HUES48 (cell line): Measurements from ENCODE around the gene ST7.

ENCODE experiments used
- H3K27ac ChIP-seq: one replicate; pipeline ENCODE4 v1.7.0; 2013; ENCODE audit warnings: low read depth, low read length, inconsistent platforms
- H3K27me3 ChIP-seq: 2 replicates; pipeline ENCODE4 v1.6.1; 2013; ENCODE audit warnings: mild to moderate bottlenecking, low read length; ENCODE audit not compliant: control insufficient read depth, insufficient read depth
- H3K36me3 ChIP-seq: 2 replicates; pipeline ENCODE4 v1.6.1; 2013; ENCODE audit warnings: low read length; ENCODE audit not compliant: control insufficient read depth, insufficient read depth
- H3K4me1 ChIP-seq: 2 replicates; pipeline ENCODE4 v1.6.1; 2013; ENCODE audit warnings: mild to moderate bottlenecking, low read length; ENCODE audit not compliant: control insufficient read depth, insufficient read depth
- H3K4me3 ChIP-seq: 2 replicates; pipeline ENCODE4 v1.5.1; 2013; ENCODE audit warnings: mild to moderate bottlenecking, low read depth, low read length
- H3K9ac ChIP-seq: 2 replicates; pipeline ENCODE4 v1.6.1; 2013; ENCODE audit warnings: mild to moderate bottlenecking, low read depth, low read length, moderate library complexity
- H3K9me3 ChIP-seq: 2 replicates; pipeline ENCODE4 v1.6.1; 2013; ENCODE audit warnings: low read length; ENCODE audit not compliant: control insufficient read depth, insufficient read depth

The ST7 gene

DNA sequence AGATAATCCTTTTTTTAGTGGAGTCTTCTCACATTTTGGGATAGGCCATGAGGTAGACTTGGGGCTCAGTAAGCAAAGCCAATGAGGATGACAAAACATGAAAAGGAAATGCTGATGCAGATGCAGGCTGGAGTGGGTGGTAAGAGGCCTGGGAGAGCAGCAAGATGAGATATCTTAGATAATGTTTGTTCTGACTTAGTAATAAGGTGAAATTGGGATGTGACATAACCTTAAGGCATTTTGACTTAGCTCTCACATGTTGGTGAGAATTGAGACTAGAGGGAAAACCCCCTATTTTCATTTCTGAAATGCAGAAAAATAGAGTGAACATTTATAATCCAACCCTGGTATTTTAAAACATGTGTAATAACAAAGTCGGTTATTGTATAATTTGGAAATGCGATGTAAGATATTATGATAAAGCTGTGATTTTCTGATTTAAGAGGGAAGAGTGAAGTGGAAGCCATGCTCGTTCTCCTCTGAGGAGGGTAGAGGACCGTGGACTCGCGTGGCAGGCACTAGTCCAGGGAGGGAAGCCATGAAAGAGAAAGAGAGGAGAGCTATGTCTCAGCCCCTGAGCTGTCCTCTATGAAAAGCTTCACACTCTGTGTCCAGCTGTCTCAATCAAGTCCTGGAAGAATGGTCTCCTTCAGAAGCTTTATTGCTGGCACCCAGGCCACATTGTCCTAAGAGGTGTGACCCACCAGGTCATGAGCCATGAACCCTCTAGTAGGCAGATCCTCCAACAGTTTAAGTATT lies 57.3 kb downstream of the ST7 start:
- H3K9ac ChIP-seq = no peak overlapping the region
- no peaks in the 10 kb centered on the region for H3K27me3 ChIP-seq
- no peak overlapping the region for H3K4me3 ChIP-seq
- peaks cover 9% of the 10 kb centered on the region for H3K4me1 ChIP-seq
- no peaks in the 10 kb centered on the region for H3K36me3 ChIP-seq
- H3K9me3 ChIP-seq = no peaks in the 10 kb centered on the region
- H3K27ac ChIP-seq = no peak overlapping the region

DNA sequence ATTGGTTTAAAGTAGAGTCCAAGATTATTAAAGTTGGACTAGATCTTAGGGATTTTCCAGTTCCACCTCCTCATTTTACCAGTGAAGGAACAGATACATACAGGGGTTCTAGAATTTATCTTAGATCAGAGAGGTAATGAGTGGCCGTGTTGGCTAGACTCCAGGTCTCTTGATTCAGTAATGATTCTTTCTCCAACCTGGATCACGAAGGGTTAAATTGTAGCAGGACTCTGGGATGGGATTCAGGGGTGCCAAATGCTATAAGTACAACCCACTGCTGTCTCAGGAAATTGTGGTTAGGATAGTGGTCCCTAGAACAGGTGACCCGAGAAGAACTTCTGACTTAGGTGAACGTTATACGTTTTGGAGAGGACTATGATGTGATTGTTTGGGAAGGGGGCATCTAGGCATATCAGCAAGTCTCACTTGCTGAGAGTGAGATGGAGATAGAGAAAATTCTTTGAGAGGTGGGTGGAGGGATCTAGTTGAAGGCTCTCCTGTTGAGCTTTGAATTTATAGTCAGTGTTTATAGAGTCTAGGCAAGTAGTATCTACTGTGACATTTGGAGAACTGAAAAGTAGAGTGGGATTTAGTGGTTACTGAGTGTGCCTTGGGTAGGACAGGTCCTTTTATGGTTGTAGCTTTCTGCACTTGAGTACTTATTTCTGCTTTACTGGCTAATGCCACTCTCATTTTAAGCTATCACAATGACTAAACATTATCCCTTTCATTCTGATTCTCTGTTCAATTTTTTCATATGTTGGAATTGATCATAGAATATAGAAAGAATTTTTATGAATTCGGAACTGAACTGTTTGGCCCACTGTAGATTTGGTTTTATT lies 58.3 kb downstream of the ST7 start:
- H3K9ac ChIP-seq = no peak overlapping the region
- H3K9me3 ChIP-seq = no peaks in the 10 kb centered on the region
- H3K36me3 ChIP-seq = no peaks in the 10 kb centered on the region
- no peak overlapping the region for H3K4me3 ChIP-seq
- no peak overlapping the region for H3K27ac ChIP-seq
- no peaks in the 10 kb centered on the region for H3K27me3 ChIP-seq
- H3K4me1 ChIP-seq = peaks cover 9% of the 10 kb centered on the region

DNA sequence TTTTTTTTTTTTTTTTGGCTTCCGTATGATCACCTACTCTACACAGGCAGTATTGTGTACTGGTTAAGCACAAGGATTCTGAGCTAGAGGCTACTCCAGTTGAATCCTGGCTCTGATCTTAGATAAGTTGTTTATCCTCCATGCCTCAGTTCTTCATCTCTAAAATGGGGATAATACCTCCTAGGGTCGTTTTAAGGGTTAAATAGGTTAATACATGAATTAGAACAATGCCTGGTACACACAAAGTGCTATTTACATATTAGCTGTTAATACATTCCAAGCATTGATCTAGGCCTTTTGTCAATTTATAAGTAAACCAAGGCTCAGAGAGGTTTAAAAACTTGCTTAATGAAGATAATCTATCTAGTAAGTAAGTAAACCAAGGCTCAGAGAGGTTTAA lies 59.0 kb downstream of the ST7 start:
- no peaks in the 10 kb centered on the region for H3K9me3 ChIP-seq
- no peak overlapping the region for H3K27ac ChIP-seq
- no peak overlapping the region for H3K4me3 ChIP-seq
- no peaks in the 10 kb centered on the region for H3K27me3 ChIP-seq
- H3K9ac ChIP-seq = no peak overlapping the region
- peaks cover 4% of the 10 kb centered on the region for H3K4me1 ChIP-seq
- H3K36me3 ChIP-seq = no peaks in the 10 kb centered on the region

DNA sequence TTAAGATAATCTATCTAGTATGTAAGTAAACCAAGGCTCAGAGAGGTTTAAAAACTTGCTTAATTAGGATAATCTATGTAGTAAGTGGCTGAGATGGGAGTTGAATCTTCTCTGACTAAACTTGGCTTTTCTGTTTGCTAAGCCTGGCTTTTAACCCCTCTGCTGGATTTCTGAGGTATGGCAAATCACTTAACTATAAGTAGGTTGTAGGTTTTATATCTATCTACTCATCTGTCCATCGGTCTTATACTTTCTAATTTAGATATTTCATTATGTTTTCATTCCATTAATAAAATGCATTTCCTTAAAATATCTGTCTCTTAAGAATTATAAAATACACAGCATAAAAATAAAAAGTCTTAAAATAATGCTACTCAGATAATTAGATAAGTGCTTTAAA lies 59.4 kb downstream of the ST7 start:
- no peaks in the 10 kb centered on the region for H3K4me1 ChIP-seq

DNA sequence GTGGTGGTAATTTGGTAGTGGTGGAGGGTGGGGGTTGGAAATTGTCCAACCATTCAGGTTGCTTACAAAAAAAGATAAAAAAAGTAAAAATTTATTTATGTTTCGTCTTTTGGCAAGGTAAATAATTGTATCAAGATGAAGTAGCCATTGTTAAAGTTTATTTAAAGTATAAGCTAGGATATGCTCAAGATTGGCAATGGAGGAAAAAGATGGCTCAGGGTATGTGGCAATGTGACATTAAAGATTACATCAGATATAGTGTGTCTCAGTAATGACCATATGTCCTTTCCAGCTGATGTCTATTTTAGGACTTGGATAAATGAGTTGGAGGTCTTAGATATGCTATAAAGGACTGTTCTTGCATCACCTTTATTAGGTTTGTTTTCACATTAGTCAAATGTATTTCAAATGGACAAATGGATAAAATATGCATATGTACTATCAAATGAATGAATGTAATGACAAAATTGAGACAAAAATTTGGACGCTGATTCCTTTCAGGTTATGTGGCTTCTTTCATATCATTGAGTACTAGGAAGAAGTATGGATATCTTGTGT lies 60.9 kb downstream of the ST7 start:
- Histone ChIP-seq H3K9me3 (no peaks in the 10 kb centered on the region), H3K4me3 (no peak overlapping the region), H3K4me1 (no peaks in the 10 kb centered on the region), H3K36me3 (no peaks in the 10 kb centered on the region), H3K27me3 (no peaks in the 10 kb centered on the region), H3K9ac (no peak overlapping the region), H3K27ac (no peak overlapping the region)

More for the DNA sequence above, 59.4 kb downstream of the ST7 start:
- Histone ChIP-seq H3K27me3 (no peaks in the 10 kb centered on the region), H3K27ac (no peak overlapping the region), H3K4me3 (no peak overlapping the region), H3K9ac (no peak overlapping the region), H3K36me3 (no peaks in the 10 kb centered on the region), H3K9me3 (no peaks in the 10 kb centered on the region)

DNA sequence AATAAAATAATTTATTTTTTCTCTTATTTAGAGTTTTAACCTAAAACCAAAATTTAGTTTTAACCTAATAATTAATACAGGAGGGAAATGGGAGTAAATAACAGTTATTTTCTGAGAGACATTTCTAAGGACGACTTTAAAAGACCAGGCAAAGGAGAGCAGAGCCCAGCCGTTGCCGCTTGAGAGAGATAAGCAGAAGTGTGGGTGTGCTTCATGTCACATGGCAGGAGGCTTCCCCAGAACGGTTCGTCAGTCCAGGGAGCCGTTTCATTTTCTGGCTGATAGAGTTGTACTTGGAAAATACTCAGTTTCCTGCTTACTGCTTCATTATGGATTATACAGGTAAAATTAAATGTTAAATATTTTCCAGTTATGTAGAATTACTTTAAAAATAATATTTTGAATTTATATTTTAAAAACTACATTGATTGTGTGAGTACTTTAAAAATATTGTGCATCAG lies 61.4 kb downstream of the ST7 start:
- Histone ChIP-seq H3K4me3 (no peak overlapping the region), H3K9ac (no peak overlapping the region), H3K27ac (no peak overlapping the region)

DNA sequence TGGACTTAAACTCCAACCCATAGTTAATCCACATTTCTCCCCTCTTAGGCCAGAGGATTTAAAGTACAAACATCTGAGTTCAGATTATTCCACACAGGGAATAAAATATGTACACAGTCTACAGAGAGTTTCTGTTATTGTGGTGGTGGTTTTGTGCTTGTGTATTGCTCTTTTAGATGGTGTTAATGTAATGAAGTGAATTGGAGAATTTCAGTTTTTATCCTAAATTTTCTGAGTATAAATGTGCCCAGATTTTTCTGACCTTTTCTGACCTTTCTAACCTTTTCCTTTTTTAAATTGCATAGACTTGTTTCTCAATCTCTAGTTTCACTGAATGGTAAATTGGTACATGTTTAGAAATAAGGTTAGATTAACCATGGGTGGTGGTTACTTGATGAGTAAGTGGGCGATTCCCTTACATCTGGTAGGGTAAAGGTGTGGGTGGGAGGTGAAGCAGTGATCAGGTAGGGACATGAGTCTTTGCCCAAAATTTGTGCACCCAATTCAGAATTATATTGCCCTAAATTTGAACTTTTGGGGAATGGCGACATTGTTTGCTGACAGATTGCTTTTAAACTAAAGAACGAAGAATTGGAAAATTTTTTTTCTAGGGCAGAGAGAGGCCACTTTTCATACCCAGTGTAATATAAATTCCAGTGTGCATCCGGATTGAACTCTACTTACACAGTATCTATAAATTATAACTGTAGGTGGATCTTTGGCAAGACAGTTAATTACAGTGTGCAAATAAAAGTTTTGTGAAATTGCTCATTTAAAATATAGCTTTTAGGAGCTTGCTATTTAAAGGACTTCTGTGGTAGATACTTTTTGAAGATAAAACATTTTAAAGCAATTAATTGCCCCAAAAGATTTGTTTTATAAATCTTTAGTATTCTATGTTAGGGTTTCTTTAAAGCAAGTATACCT lies 62.2 kb downstream of the ST7 start:
- Histone ChIP-seq H3K27me3 (no peaks in the 10 kb centered on the region), H3K4me3 (no peak overlapping the region), H3K27ac (no peak overlapping the region), H3K36me3 (no peaks in the 10 kb centered on the region), H3K9ac (no peak overlapping the region), H3K4me1 (peaks cover 12% of the 10 kb centered on the region), H3K9me3 (no peaks in the 10 kb centered on the region)

More for the DNA sequence above, 61.4 kb downstream of the ST7 start:
- Histone ChIP-seq H3K9me3 (no peaks in the 10 kb centered on the region), H3K36me3 (no peaks in the 10 kb centered on the region), H3K4me1 (peaks cover 4% of the 10 kb centered on the region; the same call in 1 of the 2 replicates), H3K27me3 (no peaks in the 10 kb centered on the region)

DNA sequence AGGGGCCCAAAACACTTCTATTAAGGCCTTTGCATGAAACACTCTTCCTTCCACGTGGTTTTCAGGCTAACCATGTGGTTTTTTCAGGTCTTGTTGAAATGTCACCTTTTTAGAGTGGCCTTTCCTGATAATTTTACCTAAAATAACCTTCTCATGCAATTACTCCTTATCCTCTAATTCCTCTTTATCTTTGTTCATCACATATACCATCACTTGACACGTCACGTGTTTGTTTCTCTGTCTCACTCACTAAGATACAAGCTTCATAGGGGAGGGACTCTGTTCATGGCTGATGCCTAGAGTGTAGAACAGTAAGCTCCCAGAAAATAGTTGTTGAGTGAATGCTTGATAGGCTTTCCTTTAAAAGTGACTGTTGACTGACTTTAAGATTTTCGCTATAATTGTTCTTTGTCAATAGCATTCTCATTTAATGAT lies 63.7 kb downstream of the ST7 start:
- no peaks in the 10 kb centered on the region for H3K27me3 ChIP-seq
- H3K36me3 ChIP-seq = no peaks in the 10 kb centered on the region
- peaks cover 17% of the 10 kb centered on the region for H3K4me1 ChIP-seq
- H3K27ac ChIP-seq = no peak overlapping the region
- no peaks in the 10 kb centered on the region for H3K9me3 ChIP-seq
- no peak overlapping the region for H3K9ac ChIP-seq
- no peak overlapping the region for H3K4me3 ChIP-seq

DNA sequence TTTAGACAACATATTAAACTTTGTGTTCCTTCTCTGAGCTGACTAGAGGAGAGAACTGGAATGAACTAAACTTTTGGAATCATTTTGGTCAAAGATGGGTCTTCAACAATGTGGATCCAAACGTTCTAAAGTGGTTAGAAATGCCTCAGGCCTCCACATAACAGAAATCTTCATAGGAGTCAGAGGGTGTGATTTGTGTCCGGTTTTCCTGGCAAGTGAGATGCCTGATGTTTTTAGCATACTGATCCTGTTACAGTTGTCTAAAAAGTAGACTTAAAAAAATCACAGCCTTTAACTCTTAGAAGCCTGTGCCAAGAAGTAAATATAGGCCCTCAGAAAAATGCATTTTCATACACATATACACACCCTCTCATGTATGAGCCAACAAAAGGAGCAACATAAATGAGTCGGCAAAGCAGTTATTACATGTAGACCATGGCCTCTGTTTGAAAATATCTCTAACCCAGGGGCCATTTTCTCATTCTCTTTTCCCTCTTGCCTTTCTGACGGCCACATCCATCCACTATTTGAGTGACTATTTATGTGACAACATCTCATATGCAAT lies 64.5 kb downstream of the ST7 start:
- Histone ChIP-seq H3K4me1 (peaks cover 17% of the 10 kb centered on the region), H3K9me3 (no peaks in the 10 kb centered on the region), H3K27me3 (no peaks in the 10 kb centered on the region), H3K4me3 (no peak overlapping the region), H3K9ac (no peak overlapping the region), H3K36me3 (no peaks in the 10 kb centered on the region), H3K27ac (no peak overlapping the region)

DNA sequence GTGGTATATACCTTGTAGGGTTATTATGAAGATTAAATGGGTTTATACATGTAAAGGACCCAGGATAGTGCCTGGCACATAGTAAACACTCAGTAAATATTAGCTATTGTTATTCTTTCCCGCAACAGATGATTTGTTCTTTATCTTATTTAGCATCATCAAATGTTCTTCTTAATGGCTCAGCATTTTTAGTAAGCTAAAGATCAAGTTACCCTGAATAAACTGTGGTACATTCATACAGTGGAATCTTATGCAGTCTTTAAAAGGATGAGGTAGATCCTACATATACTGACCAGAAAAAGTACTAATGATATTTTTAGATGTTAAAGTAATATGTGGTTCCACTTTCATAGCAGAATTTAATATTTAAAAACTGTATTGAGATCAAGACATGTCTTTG lies 65.4 kb downstream of the ST7 start:
- no peaks in the 10 kb centered on the region for H3K9me3 ChIP-seq
- no peak overlapping the region for H3K4me3 ChIP-seq
- no peaks in the 10 kb centered on the region for H3K36me3 ChIP-seq
- no peaks in the 10 kb centered on the region for H3K27me3 ChIP-seq
- peaks cover 17% of the 10 kb centered on the region for H3K4me1 ChIP-seq
- no peak overlapping the region for H3K27ac ChIP-seq
- H3K9ac ChIP-seq = no peak overlapping the region
